K562 (cell line): ENCODE measurements around the gene GRB10. TPM values are rescaled to one million over a fixed set of nuclear protein-coding genes. Genes with fewer than 3 reads are reported as not detected.

ENCODE experiments used
- ATAC-seq: fragments of 200-7000 bp; cut with Tn5 transposase; 3 replicates; pipeline ENCODE4 v1.9.1; 2020; ENCODE audit warnings: moderate library complexity
- BruUV-seq: library from RNA; stranded (reverse); fragments of 400-500 nt; replicated peaks from 2 replicates; lab custom pipeline; 2021; lab: Mats Ljungman, UMichigan
- CTCF ChIA-PET: fragments of 300-600 bp; formaldehyde crosslinking; extraction: SDS; loops from one replicate; lab custom pipeline; 2021; ENCODE audit warnings: low intra/inter-chr PET ratio; lab: Yijun Ruan, JAX
- POLR2A ChIA-PET: fragments of 300-600, 350-650 bp; sonication (Branson Sonifier 250); formaldehyde crosslinking; extraction: SDS; loops from one replicate; lab custom pipeline; 2021; ENCODE audit warnings: antibody characterized with exemption, inconsistent platforms; lab: Yijun Ruan, JAX
- DNase-seq, 4 experiments: peaks; one replicate each; pipeline versions ENCODE4 v3.0.0 to v3.0.0-alpha.2; 2011 to 2018; ENCODE audit warnings: low spot score in 3 of 4, mixed read lengths in 3 of 4; ENCODE audit errors: extremely low read depth in 1 of 4
- FAIRE-seq: peaks from 2 replicates; lab custom pipeline; 2011; peaks lifted over from hg19 to GRCh38; lab: Jason Lieb, UNC
- H2AFZ ChIP-seq: 2 replicates; pipeline ENCODE4 v1.6.0; 2011; ENCODE audit warnings: low read depth, low read length, control low read depth, inconsistent platforms
- H3K27ac ChIP-seq: fragments of 200-600 bp; 3 replicates; pipeline ENCODE4 v1.8.0; 2011; ENCODE audit warnings: low read depth, mild to moderate bottlenecking, control low read depth, inconsistent platforms, low read length, moderate library complexity, mixed read lengths; ENCODE audit errors: extremely low read depth
- H3K27me3 ChIP-seq, 2 experiments: fragments of 300-600 bp in 1 of 2; 2 replicates in 1 of 2; 3 replicates in 1 of 2; pipeline versions ENCODE4 v1.6.0 to v1.8.0; 2011; ENCODE audit warnings: inconsistent platforms in 2 of 2, low read length in 2 of 2, mild to moderate bottlenecking in 1 of 2, mixed read lengths in 1 of 2, moderate library complexity in 1 of 2; ENCODE audit not compliant: control insufficient read depth in 2 of 2, insufficient read depth in 2 of 2
- H3K36me3 ChIP-seq: fragments of 300-600 bp; 3 replicates; pipeline ENCODE4 v1.8.0; 2011; ENCODE audit warnings: mild to moderate bottlenecking, low read length, inconsistent platforms; ENCODE audit not compliant: control insufficient read depth, insufficient read depth
- H3K4me1 ChIP-seq, 2 experiments: fragments of 200-600 bp in 1 of 2; replicated peaks in 1 of 2; 2 replicates in 1 of 2; 3 replicates in 1 of 2; pipeline versions ENCODE4 v1.5.1 to v1.8.0; 2011; ENCODE audit warnings: inconsistent platforms in 2 of 2, low read length in 2 of 2, mild to moderate bottlenecking in 1 of 2, mixed read lengths in 1 of 2, moderate library complexity in 1 of 2; ENCODE audit not compliant: control insufficient read depth in 2 of 2, insufficient read depth in 2 of 2
- H3K4me2 ChIP-seq: 2 replicates; pipeline ENCODE4 v1.6.1; 2011; ENCODE audit warnings: low read length, control low read depth, inconsistent platforms, mixed read lengths; ENCODE audit not compliant: insufficient read depth
- H3K4me3 ChIP-seq: fragments of 200-600 bp; sonication (generic), shearing (Covaris generic); 2 replicates; pipeline ENCODE4 v1.5.1; 2016; ENCODE audit warnings: control low read depth, inconsistent platforms
- H3K79me2 ChIP-seq: fragments of 200-600 bp; 3 replicates; pipeline ENCODE4 v1.8.0; 2011; ENCODE audit warnings: low read length, inconsistent platforms; ENCODE audit not compliant: control insufficient read depth, insufficient read depth
- H3K9ac ChIP-seq, 2 experiments: 2 replicates each; pipeline versions ENCODE4 v1.6.0 to v1.6.1; 2011; ENCODE audit warnings: low read depth in 2 of 2, low read length in 2 of 2, control low read depth in 1 of 2, inconsistent platforms in 1 of 2, mild to moderate bottlenecking in 1 of 2, mixed read lengths in 1 of 2; ENCODE audit not compliant: insufficient read depth in 1 of 2
- H3K9me1 ChIP-seq: one replicate; pipeline ENCODE4 v1.6.0; 2011; ENCODE audit warnings: inconsistent platforms, mild to moderate bottlenecking, low read length, moderate library complexity; ENCODE audit not compliant: control insufficient read depth, insufficient read depth
- H3K9me3 ChIP-seq: replicated peaks from 2 replicates; pipeline ENCODE4 v1.5.1; 2011; ENCODE audit warnings: low read depth, low read length, inconsistent platforms; ENCODE audit not compliant: control insufficient read depth, insufficient read depth
- H4K20me1 ChIP-seq: replicated peaks from 2 replicates; pipeline ENCODE4 v1.6.1; 2011; ENCODE audit warnings: low read length, inconsistent platforms, mixed read lengths; ENCODE audit not compliant: control insufficient read depth, insufficient read depth
- CHCHD3 ChIP-seq: fragments of 250-450 bp; sonication (Bioruptor Pico); IDR thresholded peaks from 2 replicates; pipeline ENCODE4 v2.1.2; 2022; ENCODE audit warnings: mild to moderate bottlenecking
- EP400 ChIP-seq: fragments of 450-650 bp; IDR thresholded peaks from 2 replicates; pipeline ENCODE4 v1.6.1; 2017; ENCODE audit warnings: antibody characterized with exemption, mild to moderate bottlenecking, moderate library complexity
- FIP1L1 ChIP-seq: fragments of 200-400 bp; formaldehyde crosslinking; IDR thresholded peaks from 2 replicates; pipeline ENCODE4 v1.6.1; 2018; ENCODE audit warnings: mild to moderate bottlenecking, low read depth, low read length; ENCODE audit not compliant: poor library complexity, severe bottlenecking
- HNRNPK ChIP-seq: fragments of 200-400 bp; formaldehyde crosslinking; IDR thresholded peaks from one replicate; pipeline ENCODE4 v1.6.1; 2018; ENCODE audit warnings: mild to moderate bottlenecking, low read depth, low read length; ENCODE audit not compliant: poor library complexity, severe bottlenecking
- HNRNPUL1 ChIP-seq: fragments of 200-400 bp; formaldehyde crosslinking; IDR thresholded peaks from 2 replicates; pipeline ENCODE4 v1.6.1; 2017; ENCODE audit warnings: low read length
- KDM1A ChIP-seq, 2 experiments: fragments of 450-650 bp; IDR thresholded peaks; 2 replicates each; pipeline ENCODE4 v1.6.1; 2016; ENCODE audit warnings: mild to moderate bottlenecking in 2 of 2
- MCM5 ChIP-seq: fragments of 450-650 bp; IDR thresholded peaks from 2 replicates; pipeline ENCODE4 v1.6.1; 2016; ENCODE audit warnings: low read depth
- SLC30A9 ChIP-seq: fragments of 250-450 bp; sonication (Bioruptor Pico); IDR thresholded peaks from 2 replicates; pipeline ENCODE4 v1.8.0; 2022; ENCODE audit warnings: mild to moderate bottlenecking, moderate library complexity
- ZFX ChIP-seq: sonication (generic); formaldehyde crosslinking; IDR thresholded peaks from 2 replicates; pipeline ENCODE4 v1.8.0; 2022; ENCODE audit warnings: mild to moderate bottlenecking, missing genetic modification reagents, moderate library complexity
- ZNF668 ChIP-seq: fragments of 250-450 bp; sonication (Bioruptor Pico); IDR thresholded peaks from 2 replicates; pipeline ENCODE4 v1.8.0; 2022; ENCODE audit warnings: mild to moderate bottlenecking, inconsistent platforms
- WGBS: fragments of 100-300 bp; shearing (Covaris generic); methylation state at CpG from one replicate; pipeline ENCODE4 v1.1.6; 2016; ENCODE audit warnings: low coverage, mixed read lengths; ENCODE audit not compliant: insufficient coverage; ENCODE audit errors: missing lambda C conversion rate; 5-methylcytosine and 5-hydroxymethylcytosine counted together
- in situ Hi-C: fragments of 300-500 bp; cut with MboI; formaldehyde crosslinking; loops from 4 replicates; pipeline ENCODE4 v1.15.0; 2018; ENCODE audit warnings: inconsistent platforms, mixed read lengths
- intact Hi-C: fragments of 100-400 bp; cut with micrococcal nuclease; formaldehyde crosslinking; loops from 2 replicates; pipeline ENCODE4 v1.14.2; 2022
- polyA plus RNA-seq, 8 experiments: library from polyadenylated mRNA; depleted of rRNA in 4 of 8; stranded (reverse) in 5 of 8; unstranded in 3 of 8; fragments of >200 nt; fragmentation: Nextera tagmentation in 2 of 8; fragmentation: Illumina TruSeq in 1 of 8; extraction: Ambion mirVana in 2 of 8; extraction: Trizol in 1 of 8; gene quantifications; 2 replicates each; pipeline versions ENCODE4 v1.2.1 to v1.2.3, GENCODE V29; 2011 to 2014; ENCODE audit warnings: inconsistent platforms in 1 of 8, missing spikeins in 1 of 8
- total RNA-seq, 7 experiments: library from RNA; depleted of rRNA in 6 of 7; stranded (reverse); fragments of >200 nt in 6 of 7; fragmentation: Illumina TruSeq in 2 of 7; extraction: Trizol in 2 of 7; gene quantifications; 2 replicates each; pipeline versions ENCODE4 v1.2.1 to v1.2.3, GENCODE V29; 2011 to 2021; ENCODE audit warnings: low replicate concordance in 1 of 7
- TF ChIP-seq, protein P1 (sequence below): fragments of 250-450 bp; sonication (Bioruptor Pico); IDR thresholded peaks from 2 replicates; pipeline ENCODE4 v1.5.0; 2020; ENCODE audit warnings: mild to moderate bottlenecking

GRB10 gene
- total and polyA plus RNA-seq, 9 of the 15 experiments (the other 6 are each of a cell fraction or from before 2014, with no cell fraction given) = 8.9 to 88.5 (median 40.7) TPM

DNA sequence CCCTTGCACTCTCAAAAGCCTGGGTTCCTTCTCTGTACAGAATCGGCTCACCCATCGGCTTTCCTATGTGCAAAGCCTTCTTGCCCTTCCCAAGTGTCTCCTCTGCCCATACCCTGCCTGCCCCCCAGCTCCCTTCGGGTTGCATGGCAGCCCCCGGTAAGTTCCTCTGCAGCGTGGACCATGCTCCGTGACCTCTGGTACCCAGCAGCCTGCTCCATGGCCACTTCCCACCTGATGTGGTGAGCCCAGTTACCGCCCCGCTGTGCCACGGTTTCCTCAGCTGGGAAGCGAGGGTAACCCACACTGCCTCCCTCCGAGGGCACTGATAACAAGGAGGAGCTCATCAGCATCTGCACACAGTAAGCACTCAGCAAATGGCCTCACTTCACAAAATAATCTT lies 110.7 kb downstream of the GRB10 start (continued):
- TF ChIP-seq, protein P1, sequence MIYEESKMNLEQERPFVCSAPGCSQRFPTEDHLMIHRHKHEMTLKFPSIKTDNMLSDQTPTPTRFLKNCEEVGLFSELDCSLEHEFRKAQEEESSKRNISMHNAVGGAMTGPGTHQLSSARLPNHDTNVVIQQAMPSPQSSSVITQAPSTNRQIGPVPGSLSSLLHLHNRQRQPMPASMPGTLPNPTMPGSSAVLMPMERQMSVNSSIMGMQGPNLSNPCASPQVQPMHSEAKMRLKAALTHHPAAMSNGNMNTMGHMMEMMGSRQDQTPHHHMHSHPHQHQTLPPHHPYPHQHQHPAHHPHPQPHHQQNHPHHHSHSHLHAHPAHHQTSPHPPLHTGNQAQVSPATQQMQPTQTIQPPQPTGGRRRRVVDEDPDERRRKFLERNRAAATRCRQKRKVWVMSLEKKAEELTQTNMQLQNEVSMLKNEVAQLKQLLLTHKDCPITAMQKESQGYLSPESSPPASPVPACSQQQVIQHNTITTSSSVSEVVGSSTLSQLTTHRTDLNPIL (CRISPR knock-in tag) = no peak

DNA sequence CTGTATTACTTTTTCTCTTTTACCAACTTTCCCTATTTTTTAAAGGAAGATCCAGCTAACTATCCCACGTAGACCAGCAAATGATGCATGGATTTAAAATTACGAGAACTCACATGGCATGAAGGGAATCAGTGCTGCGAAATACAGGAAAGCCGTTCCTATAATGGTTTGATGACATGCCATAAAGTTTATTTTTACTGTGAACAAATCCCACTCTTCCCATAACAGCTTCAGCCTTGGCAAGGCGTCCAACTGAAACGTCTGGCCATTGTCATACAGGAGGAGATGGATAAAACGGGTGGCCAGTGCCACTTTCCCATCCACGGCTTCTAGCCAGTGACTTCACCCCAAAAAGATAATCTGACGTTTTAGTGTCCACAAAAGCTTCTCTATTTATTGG lies 111.3 kb downstream of the GRB10 start:
- Histone ChIP-seq H3K4me1 (no peaks in the 10 kb centered on the region), H3K4me2 (no peak overlapping the region), H3K27me3 (no peaks in the 10 kb centered on the region), H2AFZ (no peak overlapping the region), H3K27ac (no peak overlapping the region), H3K9ac (no peak overlapping the region)
- CTCF ChIA-PET = no interaction called here
- DNase-seq = no peak
- in situ Hi-C loops = no loop called here
- TF ChIP-seq MCM5 (no peak), ZNF668 (no peak), KDM1A (IDR thresholded peaks at IDR 0.05) (no peak), HNRNPUL1 (no peak), FIP1L1 (no peak), SLC30A9 (CRISPR knock-in tag) (no peak), HNRNPK (no peak), CHCHD3 (no peak), EP400 (no peak), ZFX (CRISPR knock-in tag) (no peak)
- TF ChIP-seq, all 486 proteins: peak for 0
- FAIRE-seq = no peak
- no peak for ATAC-seq
- BruUV-seq = no TSS peak
- 86% methylated on average over 9 of the region's 9 CpGs for WGBS
- no peaks in the 10 kb centered on the region for H3K9me1 ChIP-seq
- peaks cover 4% of the 10 kb centered on the region; the same call in 1 of the 3 replicates for H3K79me2 ChIP-seq
- H3K4me3 ChIP-seq = no peak overlapping the region
- intact Hi-C loops = no loop called here
- POLR2A ChIA-PET = interaction anchor here (0.6 kb wide), 1 partner anchor 282 kb away, joined by 3 read pairs; no protein-coding TSS in a partner anchor
- H3K9me3 ChIP-seq = no peaks in the 10 kb centered on the region
- peaks cover 54% of the 10 kb centered on the region; the same call in 2 of the 3 replicates for H3K36me3 ChIP-seq
- peaks cover 12% of the 10 kb centered on the region; the same call in 1 of the 2 replicates for H4K20me1 ChIP-seq
